ENCODE data around the gene CLECL1.
"Not testable (repeated sequence)": the region's sequence is repeated elsewhere in the genome, so short reads cannot be mapped to it uniquely, and the experiment has no call there.

The CLECL1 gene

DNA sequence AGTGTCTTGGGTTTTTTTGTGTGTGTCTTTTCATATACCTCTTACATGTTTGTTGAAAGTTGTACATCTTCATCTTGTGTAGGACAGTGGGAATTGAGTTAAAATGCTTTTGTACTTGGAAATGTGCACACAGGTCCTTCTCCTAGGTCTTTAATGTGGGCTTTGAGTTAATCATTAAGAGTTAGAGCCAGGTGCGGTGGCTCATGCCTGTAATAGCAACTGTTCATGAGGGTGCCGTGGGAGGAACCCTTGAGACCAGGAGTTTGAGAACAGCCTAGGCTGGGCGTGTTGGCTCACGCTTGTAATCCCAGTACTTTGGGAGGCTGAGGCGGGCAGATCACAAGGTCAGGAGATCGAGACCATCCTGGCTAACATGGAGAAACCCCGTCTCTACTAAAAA is 13.9 kb downstream of the CLECL1 start:
- DNase-seq, result no peak

DNA sequence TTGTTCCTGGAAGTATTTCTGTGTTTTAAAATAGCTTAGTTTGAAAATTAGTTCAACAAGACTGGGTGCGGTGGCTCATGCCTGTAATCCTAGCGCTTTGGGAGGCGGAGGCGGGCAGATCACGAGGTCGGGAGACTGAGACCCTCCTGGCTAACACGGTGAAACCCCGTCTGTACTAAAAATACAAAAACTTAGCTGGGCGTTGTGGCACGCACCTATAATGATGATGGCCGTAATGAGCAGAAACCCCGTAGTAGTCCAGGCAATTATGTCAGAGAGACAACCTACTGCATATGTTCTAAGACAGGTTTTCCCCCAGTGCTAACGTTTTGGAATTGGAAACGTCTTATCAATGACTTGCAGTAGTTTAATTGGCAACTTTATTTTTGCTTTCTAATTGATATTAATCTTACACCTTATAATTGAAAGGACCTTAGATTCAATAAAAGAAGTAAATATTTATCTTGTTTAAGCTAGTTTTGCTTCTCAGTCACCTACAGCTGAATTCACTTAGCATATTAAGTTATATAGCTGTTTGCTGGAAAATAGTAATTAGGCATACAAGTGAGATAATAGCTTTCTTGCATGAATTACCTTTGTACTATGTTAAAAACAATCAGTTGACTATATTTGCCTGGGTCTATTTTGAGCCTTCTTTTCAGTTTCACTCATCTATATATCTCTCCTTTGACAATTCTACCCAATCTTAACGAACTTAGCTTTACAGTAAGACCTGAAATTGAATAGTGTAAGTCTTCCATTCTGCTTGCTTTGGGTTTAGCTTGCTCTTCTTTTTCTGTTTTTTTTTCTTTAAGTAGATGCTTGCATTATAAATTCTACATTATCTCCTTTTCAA is 15.6 kb downstream of the CLECL1 start:
- no peak for DNase-seq

DNA sequence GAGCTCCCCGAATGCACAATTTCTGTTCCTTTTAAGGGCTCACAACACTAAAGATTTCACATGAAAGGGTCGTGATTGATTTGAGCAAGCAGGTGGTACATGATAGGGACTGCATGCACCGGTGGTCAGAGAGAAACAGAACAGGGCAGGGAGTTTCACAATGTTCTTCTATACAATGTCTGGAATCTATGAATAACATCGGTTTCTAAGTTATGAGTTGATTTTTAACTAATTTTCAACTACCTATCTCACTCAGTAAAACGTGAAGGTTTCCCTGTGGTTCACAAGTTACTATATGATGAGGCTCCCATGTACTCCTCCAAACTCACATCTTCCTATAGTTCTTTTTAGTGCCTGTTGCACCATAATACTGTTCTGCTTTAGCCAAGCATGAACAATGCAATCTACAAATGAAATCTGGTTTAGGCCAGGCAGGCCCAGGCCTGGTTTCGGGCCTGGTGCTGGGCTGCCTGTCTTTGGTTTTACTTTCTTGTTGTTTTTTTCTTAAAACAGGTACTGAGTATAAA is 19.8 kb downstream of the CLECL1 start:
- not testable (repeated sequence) for DNase-seq

DNA sequence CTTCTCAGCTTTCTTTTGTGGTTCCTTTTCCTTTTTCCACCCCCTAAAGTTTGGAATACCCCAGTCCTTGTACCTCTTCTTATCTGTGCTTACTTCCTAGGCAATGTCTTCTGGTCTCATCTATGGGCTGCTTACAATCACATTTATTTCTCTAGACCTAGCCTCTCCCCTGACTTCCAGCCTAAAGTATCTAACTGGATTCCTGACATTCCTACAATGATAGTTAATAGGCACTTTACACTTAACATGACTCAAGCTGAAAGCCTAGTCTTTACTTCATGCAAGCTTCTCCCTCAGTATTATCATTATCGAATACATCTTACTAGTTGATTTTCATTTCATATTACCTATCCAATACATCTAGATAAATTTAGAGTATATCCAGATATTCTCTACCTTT is 21.2 kb downstream of the CLECL1 start:
- DNase-seq, result no peak

DNA sequence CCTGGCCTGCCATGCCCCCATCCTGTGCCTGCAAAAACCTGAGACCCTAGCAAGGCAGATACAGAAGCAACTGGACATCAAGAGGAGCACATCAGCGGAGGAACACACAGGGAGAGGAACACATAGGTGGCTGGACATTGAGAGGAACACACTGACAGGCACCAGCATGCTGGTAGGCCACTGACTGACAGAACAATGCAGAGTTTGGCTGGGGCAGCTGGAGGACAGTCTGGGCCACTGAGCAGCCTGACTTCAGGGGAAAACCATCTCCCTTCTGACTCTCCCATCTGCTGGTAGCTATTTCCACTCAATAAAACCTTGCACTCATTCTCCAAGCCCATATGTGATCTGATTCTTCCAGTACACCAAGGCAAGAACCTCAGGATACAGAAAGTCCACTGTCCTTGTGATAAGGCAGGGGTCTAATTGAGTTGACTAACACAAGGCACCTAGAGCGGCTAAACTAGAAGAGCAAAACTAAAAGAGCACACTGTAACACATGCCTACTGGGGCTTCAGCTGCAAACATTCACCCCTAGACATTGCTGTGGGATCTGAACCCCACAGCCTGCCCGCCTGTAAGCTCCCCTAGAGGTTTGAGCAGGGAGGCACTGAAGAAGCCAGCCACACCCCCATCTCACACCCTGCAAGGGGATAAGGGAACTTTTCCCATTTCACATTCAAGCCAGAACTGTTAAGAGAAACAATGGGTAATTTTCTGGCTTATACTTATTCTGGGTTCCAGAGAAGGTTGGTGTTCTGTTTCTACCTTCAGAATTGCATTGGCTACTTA is 22.1 kb downstream of the CLECL1 start:
- DNase-seq, result no peak

DNA sequence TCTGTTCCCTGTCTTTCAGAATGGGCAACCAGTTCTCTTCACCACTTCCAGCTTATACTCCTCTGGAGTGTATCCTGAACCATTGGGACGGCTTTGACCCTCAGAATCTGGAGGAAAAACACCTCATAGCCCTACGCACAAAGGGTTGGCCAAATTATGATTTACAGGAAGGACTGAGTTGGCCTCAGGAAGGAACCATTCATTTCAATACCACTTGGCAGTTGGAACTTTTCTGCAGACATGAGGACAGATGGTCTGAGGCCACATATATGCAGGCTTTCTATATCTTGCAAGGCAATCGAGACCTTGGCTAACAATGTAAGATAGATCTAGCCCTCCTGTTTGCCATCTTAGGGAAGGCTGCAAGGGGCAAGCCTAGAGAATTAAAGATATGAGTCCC is 24.0 kb downstream of the CLECL1 start:
- DNase-seq, result no peak

DNA sequence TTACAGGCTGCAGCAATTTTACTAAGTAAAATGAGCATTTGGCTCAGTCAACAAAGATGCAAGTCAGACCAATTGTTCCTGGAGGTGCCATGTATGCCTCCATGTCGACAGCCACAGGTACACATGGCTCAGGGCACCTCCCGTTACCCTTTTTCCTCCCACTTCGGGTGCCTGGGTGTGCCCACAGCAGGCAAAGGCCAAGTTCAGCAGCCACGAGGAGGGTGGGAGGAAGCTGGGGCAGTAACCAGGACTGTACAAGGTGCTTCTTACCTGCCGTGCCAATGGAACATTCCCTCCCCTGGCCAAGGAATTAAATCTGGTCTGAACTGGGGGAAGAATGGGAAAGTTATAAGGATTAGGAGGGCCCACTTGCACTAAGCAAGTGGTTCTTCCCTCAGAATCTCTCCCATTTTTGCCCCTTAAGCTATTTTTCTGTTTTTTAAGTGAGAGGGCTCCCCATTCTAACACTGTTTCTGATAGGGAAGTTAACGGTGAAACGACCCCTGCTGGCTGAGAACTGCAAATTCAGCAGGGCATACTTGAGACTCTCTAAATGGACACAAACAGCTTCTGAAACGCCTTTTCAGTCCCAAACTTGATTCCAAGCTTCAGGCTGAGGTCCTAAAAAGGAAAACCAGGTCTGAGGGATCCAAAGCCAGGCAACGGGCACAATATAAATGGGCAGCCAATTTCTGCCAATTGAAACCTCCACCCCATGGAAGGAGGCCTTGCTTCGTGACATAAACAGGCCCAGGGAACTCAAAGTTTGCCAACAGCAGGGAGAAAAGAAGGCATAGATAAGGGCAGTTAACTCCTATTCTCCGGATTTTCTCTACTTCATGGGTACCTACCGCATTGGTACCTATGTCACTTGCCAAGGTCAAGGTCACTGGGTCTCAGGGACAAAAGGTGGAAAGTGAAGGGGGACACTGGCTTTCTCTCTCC is 24.8 kb downstream of the CLECL1 start:
- DNase-seq, result peak; percentile 41

DNA sequence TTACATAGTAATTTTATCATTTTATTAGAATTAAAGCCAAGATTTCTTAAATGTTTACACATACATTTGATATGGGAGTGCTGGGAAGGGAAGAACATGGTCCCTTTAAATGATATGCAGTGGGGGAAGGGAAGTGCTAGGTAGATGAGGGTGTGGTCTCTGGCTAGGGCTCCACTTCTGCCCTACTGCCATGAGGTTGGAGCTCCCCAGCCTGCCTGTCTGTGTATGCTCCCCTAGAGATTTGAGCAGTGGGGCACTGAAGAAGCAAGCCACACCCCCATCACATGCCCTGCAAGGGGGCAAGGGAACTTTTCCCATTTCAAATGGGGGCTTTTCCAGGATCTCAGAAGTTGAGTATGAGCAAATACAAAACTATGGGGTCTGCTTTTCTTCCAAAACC is 25.5 kb downstream of the CLECL1 start:
- DNase-seq, result no peak

DNA sequence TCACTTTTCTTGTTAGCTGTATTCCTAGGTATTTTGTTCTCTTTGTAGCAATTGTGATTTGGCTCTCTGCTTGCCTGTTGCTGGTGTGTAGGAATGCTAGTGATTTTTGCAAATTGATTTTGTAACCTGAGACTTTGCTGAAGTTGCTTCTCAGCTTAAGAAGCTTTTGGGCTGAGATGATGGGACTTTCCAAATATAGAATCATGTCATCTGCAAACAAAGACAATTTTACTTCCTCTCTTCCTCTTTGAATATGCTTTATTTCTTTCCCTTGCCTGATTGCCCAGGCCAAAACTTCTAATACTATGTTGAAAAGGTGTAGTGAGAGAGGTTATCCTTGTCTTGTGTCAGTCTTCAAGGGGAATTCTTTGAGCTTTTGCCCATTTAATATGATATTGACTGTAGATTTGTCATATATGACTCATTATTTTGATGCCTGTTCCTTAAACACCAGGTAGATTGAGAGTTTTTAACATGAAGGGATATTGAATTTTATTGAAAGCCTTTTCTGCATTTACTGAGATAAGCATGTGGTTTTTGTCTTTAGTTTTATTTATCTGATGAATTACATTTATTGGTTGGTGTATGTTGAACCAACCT is 26.7 kb downstream of the CLECL1 start:
- no peak for DNase-seq

DNA sequence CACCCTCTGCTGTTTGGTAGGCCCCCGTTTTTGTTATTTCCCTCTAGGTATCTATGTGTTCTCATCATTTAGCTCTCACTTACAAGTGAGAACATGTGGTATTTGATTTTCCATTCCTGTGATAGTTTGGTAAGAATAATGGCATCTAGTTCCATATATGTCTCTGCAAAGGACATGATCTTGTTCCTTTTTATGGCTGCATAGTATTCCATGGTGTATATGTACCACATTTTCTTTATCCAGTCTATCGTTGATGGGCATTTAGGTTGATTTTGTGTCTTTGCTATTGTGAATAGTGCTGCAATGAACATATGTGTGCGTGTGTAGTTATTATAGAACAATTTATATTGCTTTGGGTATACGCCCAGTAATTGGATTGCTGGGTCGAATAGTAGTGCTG is 28.3 kb downstream of the CLECL1 start:
- DNase-seq, result not testable (repeated sequence)

DNA sequence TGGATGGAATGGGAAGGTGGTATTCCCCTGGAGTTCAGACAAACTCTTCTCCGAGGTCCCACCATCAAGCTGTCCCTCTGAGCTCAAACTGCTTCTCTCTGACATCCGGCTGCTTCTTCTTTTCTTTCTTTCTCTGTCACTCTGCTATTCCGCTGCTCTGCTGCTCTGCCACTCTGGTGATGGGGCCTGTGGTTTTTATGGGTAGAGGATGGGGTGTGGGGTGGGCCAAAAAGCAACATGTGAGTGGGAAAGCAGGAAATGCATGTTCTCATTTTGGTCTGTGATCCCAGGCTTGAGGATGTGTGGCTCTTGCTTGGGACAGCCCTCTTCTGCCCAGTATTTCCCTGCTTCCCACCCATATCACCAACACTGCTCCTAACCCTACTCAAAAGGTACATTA is 30.6 kb downstream of the CLECL1 start:
- no peak for DNase-seq

DNA sequence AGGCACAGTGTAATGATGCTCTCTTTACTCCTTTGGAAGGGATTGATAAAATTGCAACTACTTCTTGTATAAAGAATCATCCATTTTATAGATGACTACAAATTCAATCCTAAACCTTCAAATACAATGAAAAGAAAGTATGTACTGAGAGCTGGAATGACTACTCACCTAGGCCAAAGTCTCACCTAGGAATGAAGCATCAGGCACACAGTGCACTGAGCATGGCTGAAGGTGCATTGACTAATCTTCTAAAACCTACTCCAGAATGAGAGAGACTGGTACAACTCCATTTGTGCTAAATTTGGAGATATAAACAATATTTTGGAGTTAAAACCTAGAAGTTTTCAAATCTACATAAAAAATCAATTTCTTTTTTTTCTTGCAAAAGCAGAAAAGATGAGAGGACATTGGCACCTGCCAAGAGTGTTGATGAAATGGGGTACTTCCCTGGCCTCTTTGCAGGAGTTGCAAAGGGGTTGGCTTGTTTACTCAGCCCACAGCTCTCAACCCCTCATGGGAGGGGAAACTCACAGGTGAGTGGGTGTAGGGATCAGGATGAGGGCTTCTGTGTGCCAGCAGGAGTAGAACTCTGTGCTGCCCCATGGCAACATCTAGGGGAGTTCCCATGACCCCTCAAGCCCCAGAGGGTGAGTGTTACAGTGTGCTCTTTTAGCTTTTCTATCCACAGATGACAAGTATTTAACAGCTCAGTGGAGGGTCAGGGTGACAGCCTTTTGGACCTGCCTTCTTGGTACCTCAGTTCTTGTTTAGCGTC is 31.3 kb downstream of the CLECL1 start:
- DNase-seq, result no peak

DNA sequence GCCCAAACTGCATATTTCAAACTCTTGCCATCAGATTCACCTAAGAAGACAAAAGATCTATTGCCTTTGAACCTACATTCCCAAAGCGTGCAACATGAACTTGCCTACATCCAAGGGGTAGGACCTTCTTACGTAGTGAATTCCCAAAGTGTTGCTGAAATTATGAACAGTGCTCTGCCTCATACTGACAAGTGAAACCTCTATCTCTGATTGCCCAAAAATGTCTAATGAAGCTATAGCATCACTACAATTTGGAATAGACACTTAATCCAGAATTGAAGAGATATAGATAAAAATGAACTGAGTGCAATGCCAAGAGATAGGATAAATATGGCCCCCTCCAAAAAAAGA is 32.3 kb downstream of the CLECL1 start:
- DNase-seq, result no peak

DNA sequence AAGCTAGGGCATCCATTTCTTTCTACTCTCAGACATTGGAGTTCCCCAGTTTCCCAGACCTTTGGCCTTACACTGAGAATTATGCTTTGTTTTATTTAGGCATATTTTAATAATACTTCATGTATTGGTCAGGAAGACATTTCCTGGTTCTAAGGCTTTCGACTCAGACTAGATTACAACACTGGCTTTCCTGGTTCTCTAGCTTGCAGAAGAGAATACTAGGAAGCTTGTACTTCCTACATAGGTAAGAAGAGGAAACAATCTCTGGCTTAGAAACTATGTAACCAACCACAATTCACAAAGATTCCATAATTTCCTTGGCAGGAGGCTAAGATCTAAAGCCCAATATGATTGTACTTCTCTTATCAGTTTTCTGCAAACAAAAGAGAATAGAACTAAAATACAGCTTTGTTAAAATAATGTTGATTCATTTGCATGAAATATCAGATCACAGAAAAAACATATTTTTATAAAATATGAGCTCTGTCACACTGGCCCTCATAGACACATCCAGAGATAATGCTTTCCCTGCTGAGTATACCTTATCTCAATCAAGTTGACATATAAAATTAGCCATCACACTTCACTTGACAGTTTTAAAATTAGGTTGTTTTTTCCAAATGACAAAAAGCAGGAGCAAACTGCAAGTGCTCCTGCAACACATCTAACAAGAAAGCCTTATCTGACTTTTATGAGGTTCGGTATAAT is 32.8 kb downstream of the CLECL1 start:
- no peak for DNase-seq

DNA sequence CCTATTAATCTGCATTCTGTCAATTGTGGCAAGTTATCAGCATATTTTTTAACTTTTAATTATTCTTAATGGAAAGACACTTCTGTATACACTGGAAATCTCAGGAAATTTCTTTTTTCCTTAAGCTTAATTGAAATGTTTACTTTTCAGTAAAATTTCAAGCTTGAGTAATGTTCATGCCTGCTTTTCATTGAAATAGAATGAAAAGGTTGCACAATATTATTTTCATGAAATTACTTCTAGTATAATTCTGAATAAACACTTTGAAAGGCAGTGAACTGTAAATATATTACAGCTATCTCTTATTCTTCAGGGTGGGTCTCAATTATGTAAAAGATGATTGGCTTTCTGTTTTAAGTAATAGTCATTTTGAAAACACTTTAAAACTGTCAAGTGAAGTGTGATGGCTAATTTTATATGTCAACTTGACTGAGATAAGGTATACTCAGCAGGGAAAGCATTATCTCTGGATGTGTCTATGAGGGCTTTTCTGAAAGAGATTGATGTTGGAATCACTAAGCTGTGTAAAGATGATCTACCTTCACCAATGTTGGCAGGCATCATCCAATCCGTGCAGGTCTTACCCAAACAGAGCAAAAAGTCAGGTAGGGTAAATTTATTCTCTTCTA is 33.5 kb downstream of the CLECL1 start:
- DNase-seq, result no peak

DNA sequence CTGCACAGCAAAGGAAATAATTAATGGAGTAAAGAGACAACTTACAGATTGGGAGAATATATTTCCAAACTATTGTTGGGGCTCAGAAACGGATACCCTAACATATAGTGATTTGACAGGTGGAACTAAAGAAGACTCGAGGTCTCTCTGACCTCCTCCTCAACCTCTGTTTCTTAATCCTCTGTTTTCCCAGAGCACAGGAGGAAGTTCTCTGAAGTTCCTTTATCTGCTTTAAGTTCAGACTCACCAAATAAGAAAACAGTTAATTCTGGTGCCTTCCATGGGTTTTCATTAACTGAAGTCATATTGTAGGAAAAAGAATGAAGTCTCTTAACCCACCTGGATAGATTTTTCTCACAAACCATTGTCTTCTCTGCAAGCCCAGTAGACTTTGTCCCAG is 34.2 kb downstream of the CLECL1 start:
- DNase-seq, result no peak

DNA sequence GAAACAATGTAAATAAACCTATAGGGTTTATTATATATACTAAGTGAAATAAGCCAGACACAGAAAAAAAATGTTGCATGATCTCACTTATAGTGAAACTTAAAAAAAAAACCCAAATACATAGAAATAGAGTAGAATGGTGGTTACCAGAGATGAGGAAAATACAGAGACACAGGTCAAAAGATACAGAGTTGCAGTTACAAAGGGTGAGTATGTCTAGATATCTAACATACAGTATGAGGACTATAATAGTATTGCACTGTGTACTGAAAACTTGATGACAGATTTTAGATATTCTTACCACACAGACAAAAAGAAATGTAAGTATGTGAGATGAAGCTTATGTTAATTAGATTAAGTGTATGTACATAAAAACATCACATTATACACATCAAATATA is 35.3 kb downstream of the CLECL1 start:
- no peak for DNase-seq

DNA sequence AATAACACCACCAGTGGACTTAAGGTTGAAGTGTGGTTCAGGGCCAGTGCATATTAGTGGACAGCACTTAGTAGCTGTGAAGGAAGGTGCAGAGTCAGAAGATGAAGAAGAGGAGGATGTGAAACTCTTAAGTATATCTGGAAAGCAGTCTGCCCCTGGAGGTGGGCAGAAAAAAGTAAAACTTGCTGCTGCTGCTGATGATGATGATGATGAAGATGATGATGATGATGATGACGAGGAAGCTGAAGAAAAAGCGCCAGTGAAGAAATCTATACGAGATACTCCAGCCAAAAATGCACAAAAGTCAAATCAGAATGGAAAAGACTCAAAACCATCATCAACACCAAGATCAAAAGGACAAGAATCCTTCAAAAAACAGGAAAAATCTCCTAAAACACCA is 37.2 kb downstream of the CLECL1 start:
- DNase-seq, result not testable (repeated sequence)

DNA sequence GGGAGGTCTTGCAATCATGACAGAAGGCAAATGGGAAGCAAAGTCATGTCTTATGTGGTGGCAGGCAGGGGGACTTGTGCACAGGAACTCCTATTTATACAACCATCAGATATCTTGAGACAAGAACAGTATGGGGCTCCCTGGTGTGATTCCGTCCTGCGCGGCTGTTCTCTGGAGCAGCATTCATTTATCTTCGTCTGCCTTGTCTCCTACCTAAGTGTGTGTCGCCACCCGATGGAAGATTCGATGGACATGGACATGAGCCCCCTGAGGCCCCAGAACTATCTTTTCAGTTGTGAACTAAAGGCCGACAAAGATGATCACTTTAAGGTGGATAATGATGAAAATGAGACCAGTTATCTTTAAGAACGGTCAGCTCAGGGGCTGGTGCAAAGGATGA is 37.7 kb downstream of the CLECL1 start:
- not testable (repeated sequence) for DNase-seq

DNA sequence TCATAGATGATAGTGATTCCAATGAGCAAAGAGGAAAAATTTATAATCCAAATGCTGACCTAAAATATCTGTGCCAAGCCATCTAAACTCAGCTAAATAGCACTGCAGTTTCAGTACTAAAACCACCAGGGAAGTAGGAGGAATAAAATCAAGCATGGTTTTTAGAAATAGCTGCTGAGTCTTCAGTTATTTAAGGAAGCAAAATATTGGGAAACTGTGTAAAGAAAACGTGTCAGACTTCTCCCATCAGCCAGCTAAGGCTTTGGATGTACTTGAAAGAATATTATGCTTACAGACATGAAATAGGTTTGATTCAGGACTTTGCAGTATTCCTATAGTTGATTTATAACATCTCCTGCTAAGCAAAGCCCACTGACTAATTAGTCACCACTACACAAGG is 38.7 kb downstream of the CLECL1 start:
- DNase-seq, result no peak

DNA sequence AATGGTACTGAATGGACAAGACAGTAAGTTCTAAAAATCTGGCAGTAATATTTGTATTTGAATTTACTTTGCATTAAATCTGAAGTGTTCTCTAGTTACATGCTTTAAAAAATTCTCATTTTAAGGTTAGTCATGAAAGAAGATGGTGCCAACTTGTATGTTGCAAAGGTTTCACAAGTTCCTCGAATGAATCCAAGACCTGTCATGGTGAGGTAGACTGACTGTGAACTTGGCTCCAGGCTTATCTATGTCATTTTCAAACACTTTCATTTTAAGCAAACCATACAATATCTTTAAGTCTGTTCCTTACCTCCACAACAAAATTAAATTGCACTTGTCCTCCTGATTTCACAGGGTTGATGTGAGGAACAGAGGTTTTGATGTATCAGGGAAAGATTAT is 40.0 kb downstream of the CLECL1 start:
- DNase-seq, result no peak

Data from NCI-H1694 treated with DMSO at 0.1 percent for 48 hours (cell line).